Ishikawa (cell line): ENCODE data around the gene EOMES.

Source experiments
- CEBPB ChIP-seq: IDR thresholded peaks from 2 replicates; pipeline ENCODE4 v1.6.1; 2012
- CREB1 ChIP-seq: IDR thresholded peaks from 2 replicates; pipeline ENCODE4 v1.6.1; 2012; ENCODE audit warnings: low read depth
- EGR1 ChIP-seq: IDR thresholded peaks from 2 replicates; pipeline ENCODE4 v1.6.1; 2012
- EP300 ChIP-seq: IDR thresholded peaks from 2 replicates; pipeline ENCODE4 v1.6.1; 2012; ENCODE audit warnings: borderline replicate concordance
- FOXM1 ChIP-seq: IDR thresholded peaks from 2 replicates; pipeline ENCODE4 v1.6.1; 2012; ENCODE audit warnings: low read depth, borderline replicate concordance
- MAX ChIP-seq: IDR thresholded peaks from 2 replicates; pipeline ENCODE4 v1.6.1; 2012
- RAD21 ChIP-seq: IDR thresholded peaks from 2 replicates; pipeline ENCODE4 v1.6.1; 2012; ENCODE audit warnings: low read depth
- REST ChIP-seq: IDR thresholded peaks from 2 replicates; pipeline ENCODE4 v1.6.1; 2012; ENCODE audit warnings: low read depth, mild to moderate bottlenecking
- TAF1 ChIP-seq: IDR thresholded peaks from 2 replicates; pipeline ENCODE4 v1.6.1; 2012; ENCODE audit warnings: low read depth, mild to moderate bottlenecking
- TCF12 ChIP-seq: IDR thresholded peaks from 2 replicates; pipeline ENCODE4 v1.6.1; 2012; ENCODE audit warnings: low read depth
- TEAD4 ChIP-seq: IDR thresholded peaks from 2 replicates; pipeline ENCODE4 v1.6.1; 2012
- USF1 ChIP-seq: IDR thresholded peaks from 2 replicates; pipeline ENCODE4 v1.6.1; 2012
- YY1 ChIP-seq: IDR thresholded peaks from 2 replicates; pipeline ENCODE4 v1.6.1; 2012; ENCODE audit warnings: low read depth
- ZBTB7A ChIP-seq: IDR thresholded peaks from 2 replicates; pipeline ENCODE4 v1.6.1; 2012; ENCODE audit warnings: low read depth

Gene EOMES

GRCh38 chr3:27749643-27750042 lies 27.5 kb upstream of the EOMES start:
- TF ChIP-seq USF1 (no peak), MAX (no peak), CEBPB (no peak), REST (no peak), EP300 (no peak), TEAD4 (no peak), YY1 (no peak), TCF12 (no peak), RAD21 (no peak)

GRCh38 chr3:27746838-27747237 lies 24.7 kb upstream of the EOMES start:
- no peak for TF ChIP-seq YY1
- TF ChIP-seq MAX = no peak
- TF ChIP-seq CEBPB = no peak
- TF ChIP-seq EP300 = no peak
- TF ChIP-seq EGR1 = no peak
- TF ChIP-seq CREB1 = no peak
- no peak for TF ChIP-seq ZBTB7A
- no peak for TF ChIP-seq FOXM1
- no peak for TF ChIP-seq TCF12

- TF ChIP-seq TAF1 (no peak), EP300 (no peak), USF1 (no peak), TEAD4 (no peak), REST (no peak)
Observed at GRCh38 chr3:27740854-27741253, 18.7 kb upstream of the EOMES start.

- TF ChIP-seq ZBTB7A (no peak), TAF1 (no peak), TCF12 (no peak), REST (no peak), EGR1 (no peak), CEBPB (no peak), RAD21 (no peak)
Observed at GRCh38 chr3:27737091-27737490, 15.0 kb upstream of the EOMES start.

- TF ChIP-seq EGR1 = no peak
- no peak for TF ChIP-seq MAX
- TF ChIP-seq EP300 = no peak
- no peak for TF ChIP-seq TEAD4
- no peak for TF ChIP-seq CEBPB
- no peak for TF ChIP-seq FOXM1
- no peak for TF ChIP-seq CREB1
Observed at GRCh38 chr3:27730774-27731659, 8.9 kb upstream of the EOMES start.
